Skeletal muscle satellite cell (primary cell): ENCODE data around the gene TLCD2. TPM values are rescaled to one million over a fixed set of nuclear protein-coding genes. Genes with fewer than 3 reads are reported as not detected.

Source experiments
- H3K27me3 ChIP-seq: 2 replicates; pipeline ENCODE4 v1.7.0; 2013; ENCODE audit warnings: low read length; ENCODE audit not compliant: control insufficient read depth, insufficient read depth
- H3K36me3 ChIP-seq: 2 replicates; pipeline ENCODE4 v1.7.0; 2013; ENCODE audit warnings: mild to moderate bottlenecking, control low read depth, low read length; ENCODE audit not compliant: insufficient read depth
- H3K4me1 ChIP-seq: 2 replicates; pipeline ENCODE4 v1.7.0; 2013; ENCODE audit warnings: low read length; ENCODE audit not compliant: control insufficient read depth, insufficient read depth
- H3K4me2 ChIP-seq: 2 replicates; pipeline ENCODE4 v1.7.0; 2013; ENCODE audit warnings: mild to moderate bottlenecking, low read length
- H3K4me3 ChIP-seq: 2 replicates; pipeline ENCODE4 v1.7.0; 2013; ENCODE audit warnings: low read length
- H3K9ac ChIP-seq: 2 replicates; pipeline ENCODE4 v1.7.0; 2013; ENCODE audit warnings: mild to moderate bottlenecking, low read depth, low read length, moderate library complexity
- H3K9me3 ChIP-seq: replicated peaks from 2 replicates; pipeline ENCODE4 v1.7.0; 2013; ENCODE audit warnings: mild to moderate bottlenecking, control low read depth, low read length
- total RNA-seq: library from RNA; depleted of rRNA; stranded (reverse); fragments of >200 nt; gene quantifications from 2 replicates; pipeline ENCODE4 v1.2.3, GENCODE V29; 2012; rRNA removed

Gene TLCD2
- 0.51 and 0.66 TPM in 2 replicates for total RNA-seq

GRCh38 chr17:1709971-1710806, at the start of gene TLCD2:
TLCD2 (minus strand) TSS chr17:1710377; CDS start chr17:1710242, 135 bp downstream.
- Histone ChIP-seq H3K36me3 (peaks cover 39% of the 10 kb centered on the region), H3K4me2 (peak within 1 kb of the TSS; percentile 99), H3K9ac (peak within 1 kb of the TSS; percentile 80), H3K4me3 (peak within 1 kb of the TSS; percentile 74), H3K27me3 (no peaks in the 10 kb centered on the region), H3K4me1 (peaks cover 39% of the 10 kb centered on the region), H3K9me3 (no peaks in the 10 kb centered on the region)

GRCh38 chr17:1759529-1759928, 49.4 kb upstream of the TLCD2 start:
- no peak overlapping the region for H3K9ac ChIP-seq
- H3K4me3 ChIP-seq, result no peak overlapping the region
- H3K4me1 ChIP-seq, result peaks cover 42% of the 10 kb centered on the region
- no peaks in the 10 kb centered on the region for H3K9me3 ChIP-seq
- no peaks in the 10 kb centered on the region for H3K27me3 ChIP-seq
- H3K36me3 ChIP-seq, result no peaks in the 10 kb centered on the region
- H3K4me2 ChIP-seq, result no peak overlapping the region

- peaks cover 35% of the 10 kb centered on the region for H3K4me1 ChIP-seq
- no peaks in the 10 kb centered on the region for H3K9me3 ChIP-seq
- no peak overlapping the region for H3K4me3 ChIP-seq
These were observed 48.6 kb upstream of the TLCD2 start for GRCh38 chr17:1758807-1759206.

GRCh38 chr17:1755827-1756262, 45.7 kb upstream of the TLCD2 start:
- H3K36me3 ChIP-seq, result no peaks in the 10 kb centered on the region
- no peak overlapping the region for H3K4me2 ChIP-seq
- H3K4me3 ChIP-seq, result no peak overlapping the region
- peaks cover 21% of the 10 kb centered on the region for H3K4me1 ChIP-seq
- no peaks in the 10 kb centered on the region for H3K9me3 ChIP-seq
- no peaks in the 10 kb centered on the region for H3K27me3 ChIP-seq
- no peak overlapping the region for H3K9ac ChIP-seq

More at GRCh38 chr17:1758807-1759206, 48.6 kb upstream of the TLCD2 start:
- Histone ChIP-seq H3K27me3 (no peaks in the 10 kb centered on the region), H3K36me3 (no peaks in the 10 kb centered on the region), H3K4me2 (no peak overlapping the region), H3K9ac (no peak overlapping the region)

GRCh38 chr17:1755252-1755826, 45.2 kb upstream of the TLCD2 start:
- Histone ChIP-seq H3K9me3 (no peaks in the 10 kb centered on the region), H3K9ac (no peak overlapping the region), H3K36me3 (no peaks in the 10 kb centered on the region), H3K4me1 (peaks cover 21% of the 10 kb centered on the region), H3K4me2 (peak overlapping the region; percentile 34), H3K27me3 (no peaks in the 10 kb centered on the region), H3K4me3 (no peak overlapping the region)

GRCh38 chr17:1754430-1755112, 44.4 kb upstream of the TLCD2 start:
- Histone ChIP-seq H3K9ac (no peak overlapping the region), H3K4me2 (no peak overlapping the region), H3K4me1 (peaks cover 21% of the 10 kb centered on the region), H3K9me3 (no peaks in the 10 kb centered on the region), H3K36me3 (no peaks in the 10 kb centered on the region), H3K4me3 (no peak overlapping the region), H3K27me3 (no peaks in the 10 kb centered on the region)

GRCh38 chr17:1753767-1754429, 43.7 kb upstream of the TLCD2 start:
- Histone ChIP-seq H3K4me1 (peaks cover 21% of the 10 kb centered on the region), H3K27me3 (no peaks in the 10 kb centered on the region), H3K4me3 (no peak overlapping the region), H3K9me3 (no peaks in the 10 kb centered on the region), H3K4me2 (no peak overlapping the region), H3K36me3 (no peaks in the 10 kb centered on the region), H3K9ac (no peak overlapping the region)

- Histone ChIP-seq H3K9me3 (peaks cover 2% of the 10 kb centered on the region), H3K9ac (no peak overlapping the region), H3K4me2 (no peak overlapping the region), H3K4me3 (no peak overlapping the region), H3K4me1 (peaks cover 21% of the 10 kb centered on the region), H3K27me3 (no peaks in the 10 kb centered on the region), H3K36me3 (no peaks in the 10 kb centered on the region)
These were observed 42.5 kb upstream of the TLCD2 start for GRCh38 chr17:1752425-1753262.

- no peaks in the 10 kb centered on the region for H3K27me3 ChIP-seq
- H3K9me3 ChIP-seq, result peaks cover 2% of the 10 kb centered on the region
- no peaks in the 10 kb centered on the region for H3K36me3 ChIP-seq
- peaks cover 16% of the 10 kb centered on the region for H3K4me1 ChIP-seq
- H3K4me3 ChIP-seq, result no peak overlapping the region
- no peak overlapping the region for H3K9ac ChIP-seq
- no peak overlapping the region for H3K4me2 ChIP-seq
These were observed 40.5 kb upstream of the TLCD2 start for GRCh38 chr17:1750628-1751027.

- H3K4me2 ChIP-seq, result no peak overlapping the region
- H3K4me3 ChIP-seq, result no peak overlapping the region
- H3K9ac ChIP-seq, result no peak overlapping the region
These were observed 36.9 kb upstream of the TLCD2 start for GRCh38 chr17:1746975-1747543.

More at GRCh38 chr17:1746975-1747543, 36.9 kb upstream of the TLCD2 start:
- Histone ChIP-seq H3K36me3 (no peaks in the 10 kb centered on the region), H3K9me3 (peaks cover 2% of the 10 kb centered on the region), H3K4me1 (peaks cover 6% of the 10 kb centered on the region), H3K27me3 (no peaks in the 10 kb centered on the region)
